Measurements from ENCODE around the gene EGR2.

DNA sequence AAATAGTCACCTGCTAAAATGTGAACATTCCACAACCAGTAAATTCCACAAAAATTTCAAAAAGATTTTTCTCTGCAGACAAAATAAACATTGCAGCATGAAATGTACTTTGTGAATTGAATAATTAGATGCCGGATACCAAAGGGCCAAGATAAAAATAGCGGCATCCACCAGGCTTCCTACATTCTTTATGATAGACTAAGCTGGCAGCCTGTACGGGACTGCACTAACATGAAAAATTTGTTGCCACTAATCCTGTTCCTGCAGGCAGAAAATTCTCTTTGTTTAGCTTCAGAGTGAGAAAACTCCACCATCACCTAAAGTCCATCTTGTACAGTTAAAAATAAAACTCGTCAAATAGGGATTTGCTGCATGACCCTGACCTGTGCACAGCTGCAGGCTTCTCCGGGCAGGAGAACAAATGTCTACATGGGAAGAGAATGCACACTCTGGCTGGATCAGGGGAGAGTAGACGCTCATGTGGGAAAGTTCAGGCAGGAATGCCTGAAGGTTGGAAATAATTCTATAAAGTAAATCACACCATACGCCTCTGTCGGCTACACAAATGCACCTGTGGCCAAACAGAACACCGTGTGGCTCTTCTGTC is 27.2 kb downstream of the EGR2 start:
- TF ChIP-seq GATA2 (IDR thresholded peaks at IDR 0.05; ENCODE audit: low read depth, low read length) (no peak), GATA3 (IDR thresholded peaks at IDR 0.05; ENCODE audit: low read depth, low read length) (no peak)
